Measurements from ENCODE around the gene SERINC1. TPM values are rescaled to one million over a fixed set of nuclear protein-coding genes. Genes with fewer than 3 reads are reported as not detected.
A peak's percentile ranks its signal among the peaks of the same experiment; 100 is the strongest.

The SERINC1 gene
- total RNA-seq, 2 donors from 2014 or later, result 120 to 127 TPM

- ATAC-seq (no peak), DNase-seq (peak in 1 of 3 donors; percentile 6)
- no peaks in the 10 kb centered on the region for H3K9me3 ChIP-seq (ENCODE audit: control insufficient read depth, low read length, poor library complexity, severe bottlenecking)
- Mint-ChIP-seq H3K27ac (peak overlapping the region; percentile 91), H3K4me1 (peaks cover 20% of the 10 kb centered on the region), H3K36me3 (ENCODE audit: low read depth) (peaks cover 2% of the 10 kb centered on the region), H3K27me3 (no peaks in the 10 kb centered on the region), H3K4me3 (peak overlapping the region; percentile 98)
Measured at GRCh38 chr6:122400121-122400450, 71.5 kb downstream of the SERINC1 start.

GRCh38 chr6:122399348-122400120 is 72.1 kb downstream of the SERINC1 start, which contains the start of gene HSF2:
TSS of gene HSF2 (plus strand) at chr6:122399652. CDS start at chr6:122399738, 86 bp downstream.
- ATAC-seq, result peak; percentile 99
- no peaks in the 10 kb centered on the region for H3K9me3 ChIP-seq (ENCODE audit: control insufficient read depth, low read length, poor library complexity, severe bottlenecking)
- Mint-ChIP-seq H3K27ac (peak within 1 kb of the TSS; percentile 91), H3K36me3 (ENCODE audit: low read depth) (peaks cover 2% of the 10 kb centered on the region), H3K4me3 (peak within 1 kb of the TSS; percentile 98), H3K27me3 (no peaks in the 10 kb centered on the region), H3K4me1 (peaks cover 20% of the 10 kb centered on the region)
- peak; percentile 84 to 92 (median 90) for DNase-seq

- no peaks in the 10 kb centered on the region for H3K9me3 ChIP-seq (ENCODE audit: control insufficient read depth, low read length, poor library complexity, severe bottlenecking)
- peaks cover 19% of the 10 kb centered on the region for H3K4me1 Mint-ChIP-seq
- peak overlapping the region; percentile 98 for H3K4me3 Mint-ChIP-seq
- no peaks in the 10 kb centered on the region for H3K27me3 Mint-ChIP-seq
- peaks cover 2% of the 10 kb centered on the region for H3K36me3 Mint-ChIP-seq (ENCODE audit: low read depth)
- DNase-seq (no peak), ATAC-seq (no peak)
- peak overlapping the region; percentile 91 for H3K27ac Mint-ChIP-seq
Measured at GRCh38 chr6:122399055-122399347, 72.6 kb downstream of the SERINC1 start.

- DNase-seq (no peak), ATAC-seq (no peak)
- Mint-ChIP-seq H3K27me3 (peaks cover 6% of the 10 kb centered on the region), H3K27ac (no peak overlapping the region), H3K36me3 (ENCODE audit: low read depth) (no peaks in the 10 kb centered on the region), H3K4me3 (no peak overlapping the region), H3K4me1 (no peaks in the 10 kb centered on the region)
- H3K9me3 ChIP-seq (ENCODE audit: control insufficient read depth, low read length, poor library complexity, severe bottlenecking), result no peaks in the 10 kb centered on the region
Measured at GRCh38 chr6:122394016-122394415, 77.6 kb downstream of the SERINC1 start.

GRCh38 chr6:122393351-122393896 is 78.2 kb downstream of the SERINC1 start:
- Mint-ChIP-seq H3K27me3 (peaks cover 6% of the 10 kb centered on the region), H3K4me3 (no peak overlapping the region), H3K27ac (no peak overlapping the region), H3K36me3 (ENCODE audit: low read depth) (no peaks in the 10 kb centered on the region), H3K4me1 (no peaks in the 10 kb centered on the region)
- no peaks in the 10 kb centered on the region for H3K9me3 ChIP-seq (ENCODE audit: control insufficient read depth, low read length, poor library complexity, severe bottlenecking)
- ATAC-seq, result no peak
- no peak for DNase-seq

Other genes with a start within 250 kb of the SERINC1 start
- 10 to 100 TPM; 16.1 to 20.4 TPM for gene HSF2, start 72.2 kb downstream of the SERINC1 start, total RNA-seq
- gene PKIB, start 138.6 kb upstream of the SERINC1 start, total RNA-seq, result 1 to 10 TPM in 1 of 2 donors, not detected in 1; 1.2 TPM

All from T-helper 17 cell (primary cell).